H9 (cell line): ENCODE measurements around the gene GORASP1. TPM values are rescaled to one million over a fixed set of nuclear protein-coding genes. Genes with fewer than 3 reads are reported as not detected.
A peak's percentile ranks its signal among the peaks of the same experiment; 100 is the strongest.

ENCODE experiments used
- DNase-seq: peaks from one replicate; pipeline ENCODE4 v3.0.0-alpha.2; 2017
- H2AFZ ChIP-seq: one replicate; pipeline ENCODE4 v1.6.1; 2013; ENCODE audit warnings: mild to moderate bottlenecking, low read length, control low read depth, moderate library complexity
- H2AK5ac ChIP-seq: 2 replicates; pipeline ENCODE4 v1.6.1; 2013; ENCODE audit warnings: low read length, control low read depth, mixed read lengths; ENCODE audit not compliant: insufficient read length
- H2BK120ac ChIP-seq: one replicate; pipeline ENCODE4 v1.6.1; 2013; ENCODE audit warnings: low read depth, mild to moderate bottlenecking, low read length, control low read depth, inconsistent platforms; ENCODE audit not compliant: poor library complexity, severe bottlenecking
- H2BK12ac ChIP-seq: 2 replicates; pipeline ENCODE4 v1.6.1; 2013; ENCODE audit warnings: low read length, control low read depth, mixed read lengths, low read depth; ENCODE audit not compliant: insufficient read length
- H2BK15ac ChIP-seq: 2 replicates; pipeline ENCODE4 v1.6.1; 2013; ENCODE audit warnings: low read depth, low read length, control low read depth
- H2BK20ac ChIP-seq: one replicate; pipeline ENCODE4 v1.6.1; 2013; ENCODE audit warnings: low read depth, mild to moderate bottlenecking, low read length, control low read depth, inconsistent platforms; ENCODE audit not compliant: poor library complexity, severe bottlenecking
- H2BK5ac ChIP-seq: 2 replicates; pipeline ENCODE4 v1.6.1; 2013; ENCODE audit warnings: low read length, control low read depth, mixed read lengths; ENCODE audit not compliant: insufficient read length
- H3K14ac ChIP-seq: 2 replicates; pipeline ENCODE4 v1.6.1; 2013; ENCODE audit warnings: low read length, control low read depth; ENCODE audit not compliant: insufficient read depth
- H3K18ac ChIP-seq: 2 replicates; pipeline ENCODE4 v1.6.1; 2013; ENCODE audit warnings: low read depth, mild to moderate bottlenecking, mixed read lengths, low read length, control low read depth; ENCODE audit not compliant: insufficient read length
- H3K23ac ChIP-seq: 2 replicates; pipeline ENCODE4 v1.6.1; 2013; ENCODE audit warnings: low read length, control low read depth, mixed read lengths, low read depth; ENCODE audit not compliant: insufficient read length
- H3K23me2 ChIP-seq: 2 replicates; pipeline ENCODE4 v1.6.1; 2013; ENCODE audit warnings: low read depth, mild to moderate bottlenecking, mixed read lengths, low read length, control low read depth; ENCODE audit not compliant: insufficient read length, poor library complexity, severe bottlenecking
- H3K27ac ChIP-seq: 2 replicates; pipeline ENCODE4 v1.5.1; 2013; ENCODE audit warnings: low read length, control low read depth, mixed read lengths, low read depth; ENCODE audit not compliant: insufficient read length
- H3K27me3 ChIP-seq: 2 replicates; pipeline ENCODE4 v1.6.1; 2013; ENCODE audit warnings: low read length, control low read depth, inconsistent platforms; ENCODE audit not compliant: insufficient read depth
- H3K4ac ChIP-seq: 2 replicates; pipeline ENCODE4 v1.6.1; 2013; ENCODE audit warnings: low read depth, mild to moderate bottlenecking, control low read depth, inconsistent platforms, low read length, moderate library complexity
- H3K4me1 ChIP-seq: 2 replicates; pipeline ENCODE4 v1.6.1; 2013; ENCODE audit warnings: low read length, control low read depth, inconsistent platforms; ENCODE audit not compliant: insufficient read depth
- H3K4me2 ChIP-seq: 2 replicates; pipeline ENCODE4 v1.6.1; 2013; ENCODE audit warnings: low read length, control low read depth, mixed read lengths; ENCODE audit not compliant: insufficient read length, insufficient read depth
- H3K56ac ChIP-seq: 2 replicates; pipeline ENCODE4 v1.6.1; 2013; ENCODE audit warnings: low read depth, mild to moderate bottlenecking, mixed read lengths, low read length, control low read depth; ENCODE audit not compliant: insufficient read length
- H3K79me1 ChIP-seq: 2 replicates; pipeline ENCODE4 v1.6.1; 2013; ENCODE audit warnings: low read depth, mild to moderate bottlenecking, moderate library complexity, low read length, control low read depth, inconsistent platforms; ENCODE audit not compliant: insufficient read depth, poor library complexity, severe bottlenecking
- H3K79me2 ChIP-seq: 2 replicates; pipeline ENCODE4 v1.6.1; 2013; ENCODE audit warnings: low read length, control low read depth, inconsistent platforms; ENCODE audit not compliant: insufficient read depth
- H3K9ac ChIP-seq: 2 replicates; pipeline ENCODE4 v1.6.1; 2013; ENCODE audit warnings: low read length, control low read depth, mixed read lengths; ENCODE audit not compliant: insufficient read length; ENCODE audit errors: extremely low read depth
- H3K9me3 ChIP-seq: one replicate; pipeline ENCODE4 v1.6.1; 2013; ENCODE audit warnings: low read depth, low read length, inconsistent platforms; ENCODE audit not compliant: control insufficient read depth
- H3T11ph ChIP-seq: one replicate; pipeline ENCODE4 v1.6.1; 2013; ENCODE audit warnings: mild to moderate bottlenecking, low read length, control low read depth, inconsistent platforms
- H4K20me1 ChIP-seq: one replicate; pipeline ENCODE4 v1.6.1; 2013; ENCODE audit not compliant: control insufficient read depth, insufficient read length, insufficient read depth
- H4K5ac ChIP-seq: 2 replicates; pipeline ENCODE4 v1.6.1; 2013; ENCODE audit warnings: low read depth, mild to moderate bottlenecking, mixed read lengths, low read length, control low read depth; ENCODE audit not compliant: insufficient read length
- H4K8ac ChIP-seq: replicated peaks from 2 replicates; pipeline ENCODE4 v1.6.1; 2013; ENCODE audit warnings: low read length, control low read depth, mixed read lengths, low read depth; ENCODE audit not compliant: insufficient read length
- H4K91ac ChIP-seq: 2 replicates; pipeline ENCODE4 v1.6.1; 2013; ENCODE audit warnings: low read depth, mild to moderate bottlenecking, moderate library complexity, mixed read lengths, low read length, control low read depth; ENCODE audit not compliant: insufficient read length
- H3K27ac Mint-ChIP-seq, 3 experiments: 2 replicates in 2 of 3; 3 replicates in 1 of 3; pipeline ENCODE4 v1.8.0; 2020 to 2021; ENCODE audit warnings: mixed read lengths in 3 of 3, mild to moderate bottlenecking in 1 of 3, moderate library complexity in 1 of 3
- H3K27me3 Mint-ChIP-seq: 2 replicates; pipeline ENCODE4 v1.8.0; 2021; ENCODE audit warnings: low read depth, mild to moderate bottlenecking, moderate library complexity, mixed read lengths
- H3K36me3 Mint-ChIP-seq, 3 experiments: 2 replicates in 2 of 3; 3 replicates in 1 of 3; pipeline ENCODE4 v1.8.0; 2020 to 2021; ENCODE audit warnings: low read depth in 3 of 3, mixed read lengths in 3 of 3; ENCODE audit not compliant: insufficient read depth in 1 of 3
- H3K4me1 Mint-ChIP-seq, 2 experiments: 2 replicates each; pipeline ENCODE4 v1.8.0; 2020; ENCODE audit warnings: mixed read lengths in 2 of 2
- H3K4me3 Mint-ChIP-seq, 2 experiments: 2 replicates in 1 of 2; 3 replicates in 1 of 2; pipeline ENCODE4 v1.8.0; 2020 to 2021; ENCODE audit warnings: mild to moderate bottlenecking in 2 of 2, mixed read lengths in 2 of 2, moderate library complexity in 1 of 2
- H3K9me3 Mint-ChIP-seq, 2 experiments: 2 replicates in 1 of 2; 3 replicates in 1 of 2; pipeline ENCODE4 v1.8.0; 2020; ENCODE audit warnings: mild to moderate bottlenecking in 2 of 2, mixed read lengths in 2 of 2, moderate library complexity in 1 of 2
- CTCF ChIP-seq: fragments of 200-600 bp; sonication (generic); conservative IDR thresholded peaks from 3 replicates; pipeline ENCODE4 v1.8.0; 2021; ENCODE audit warnings: antibody characterized with exemption, mild to moderate bottlenecking
- WGBS: extraction: QIAGEN DNeasy Blood & Tissue Kit; methylation state at CpG from one replicate; pipeline ENCODE4 v1.1.7; 2013; ENCODE audit warnings: missing lambda C conversion rate, low lambda C conversion rate, mixed read lengths; ENCODE audit not compliant: insufficient read length; ENCODE audit errors: extremely low coverage; 5-methylcytosine and 5-hydroxymethylcytosine counted together
- total RNA-seq: library from RNA; stranded (reverse); gene quantifications from 2 replicates; pipeline ENCODE4 v1.2.1, GENCODE V29; 2021

The GORASP1 gene
- total RNA-seq, 1 experiment from 2014 or later: 37.4 TPM

- WGBS: no CpG with 5 or more reads among the region's 7 CpGs
- no peak overlapping the region for H3K4me2 ChIP-seq
- H3K4ac ChIP-seq: no peak overlapping the region
- Mint-ChIP-seq H3K4me3 (no peak overlapping the region), H3K4me1 (peaks cover 10 to 15% of the 10 kb centered on the region in 2 experiments), H3K36me3 (no peaks in the 10 kb centered on the region), H3K9me3 (no peaks in the 10 kb centered on the region), H3K27ac (peak overlapping the region in 1 of 3 experiments; percentile 64; a peak in 3 of 7 replicates), H3K27me3 (peaks cover 1% of the 10 kb centered on the region; the same call in 1 of the 2 replicates)
- no peak overlapping the region for H2AK5ac ChIP-seq
- H2BK15ac ChIP-seq: no peak overlapping the region
- H3K9ac ChIP-seq: no peak overlapping the region
- TF ChIP-seq CTCF: no peak
- no peak overlapping the region for H3K23ac ChIP-seq
- H3K79me1 ChIP-seq: no peaks in the 10 kb centered on the region
- no peak overlapping the region for H2BK20ac ChIP-seq
- H3K56ac ChIP-seq: no peak overlapping the region
- H3K27ac ChIP-seq: no peak overlapping the region
- no peak overlapping the region for H2AFZ ChIP-seq
- no peak overlapping the region for H4K91ac ChIP-seq
- H2BK5ac ChIP-seq: no peak overlapping the region
- no peaks in the 10 kb centered on the region for H3K79me2 ChIP-seq
- peaks cover 2% of the 10 kb centered on the region for H4K20me1 ChIP-seq
- no peak overlapping the region for H3T11ph ChIP-seq
- no peak for DNase-seq
- no peaks in the 10 kb centered on the region for H3K27me3 ChIP-seq
- H4K5ac ChIP-seq: no peak overlapping the region
- no peaks in the 10 kb centered on the region for H3K23me2 ChIP-seq
- no peak overlapping the region for H4K8ac ChIP-seq
- no peak overlapping the region for H3K14ac ChIP-seq
- H3K4me1 ChIP-seq: no peaks in the 10 kb centered on the region; the same call in 1 of the 2 replicates
- H3K9me3 ChIP-seq: no peaks in the 10 kb centered on the region
- H2BK12ac ChIP-seq: no peak overlapping the region
- H3K18ac ChIP-seq: no peak overlapping the region
- no peak overlapping the region for H2BK120ac ChIP-seq
Measured at GRCh38 chr3:39127269-39127907, 20.0 kb upstream of the GORASP1 start.
